K562 (cell line): ENCODE measurements around the gene PELI3. TPM values are rescaled to one million over a fixed set of nuclear protein-coding genes. Genes with fewer than 3 reads are reported as not detected.

Experiments used
- ARHGAP35 ChIP-seq: fragments of 450-650 bp; IDR thresholded peaks from 2 replicates; pipeline ENCODE4 v1.6.1; 2018; ENCODE audit not compliant: partially characterized antibody
- CAMTA2 ChIP-seq: fragments of 250-450 bp; sonication (Bioruptor Pico); conservative IDR thresholded peaks from 2 replicates; pipeline ENCODE4 v1.5.1; 2022
- CBX2 ChIP-seq: fragments of 200-600 bp; sonication (generic); IDR thresholded peaks from one replicate; pipeline ENCODE4 v1.6.1; 2012; ENCODE audit warnings: mild to moderate bottlenecking, low read length, inconsistent platforms; ENCODE audit not compliant: insufficient read depth, poor library complexity, severe bottlenecking
- CREBBP ChIP-seq: IDR thresholded peaks from one replicate; pipeline ENCODE4 v1.6.1; 2012; ENCODE audit warnings: low read depth, mild to moderate bottlenecking, control low read depth, inconsistent platforms, low read length
- DACH1 ChIP-seq: fragments of 450-650 bp; IDR thresholded peaks from 2 replicates; pipeline ENCODE4 v1.6.1; 2018; ENCODE audit not compliant: partially characterized antibody
- EGR1 ChIP-seq: fragments of 450-650 bp; conservative IDR thresholded peaks from 2 replicates; pipeline ENCODE4 v1.6.1; 2017; ENCODE audit warnings: mild to moderate bottlenecking
- ILK ChIP-seq: fragments of 450-650 bp; IDR thresholded peaks from 2 replicates; pipeline ENCODE4 v1.6.1; 2016; ENCODE audit warnings: missing genetic modification characterization, low read depth, mild to moderate bottlenecking, missing compliant biosample characterization, moderate library complexity, borderline replicate concordance
- KAT8 ChIP-seq: fragments of 450-650 bp; IDR thresholded peaks from 2 replicates; pipeline ENCODE4 v1.6.1; 2016; ENCODE audit warnings: low read depth, mild to moderate bottlenecking
- MTA3 ChIP-seq: fragments of 450-650 bp; formaldehyde crosslinking; IDR thresholded peaks from 2 replicates; pipeline ENCODE4 v1.6.1; 2017; ENCODE audit warnings: mild to moderate bottlenecking, borderline replicate concordance
- NRF1 ChIP-seq, 2 experiments: fragments of 450-650 bp; IDR thresholded peaks in 1 of 2; conservative IDR thresholded peaks in 1 of 2; 2 replicates each; pipeline ENCODE4 v1.6.1; 2014; ENCODE audit warnings: mild to moderate bottlenecking in 2 of 2
- SMAD1 ChIP-seq: fragments of 150-350 bp; IDR thresholded peaks from 2 replicates; pipeline ENCODE4 v1.6.1; 2014; ENCODE audit warnings: low read length, low read depth; ENCODE audit not compliant: partially characterized antibody
- SUPT5H ChIP-seq: fragments of 450-650 bp; IDR thresholded peaks from 2 replicates; pipeline ENCODE4 v1.6.1; 2016
- ZBTB17 ChIP-seq: fragments of 450-650 bp; formaldehyde crosslinking; IDR thresholded peaks from 2 replicates; pipeline ENCODE4 v1.4.0; 2020; ENCODE audit warnings: mild to moderate bottlenecking
- ZBTB40 ChIP-seq, 2 experiments: fragments of 450-650 bp in 1 of 2; sonication (generic) in 1 of 2; formaldehyde crosslinking in 1 of 2; IDR thresholded peaks; 2 replicates each; pipeline versions ENCODE4 v1.7.1 to v1.9.0; 2016 to 2022; ENCODE audit warnings: inconsistent platforms in 1 of 2, mild to moderate bottlenecking in 1 of 2, missing genetic modification reagents in 1 of 2
- ZNF274 ChIP-seq: IDR thresholded peaks from 2 replicates; pipeline ENCODE4 v1.6.1; 2011; ENCODE audit warnings: low read depth, mild to moderate bottlenecking, low read length, moderate library complexity, borderline replicate concordance
- ZNF316 ChIP-seq: fragments of 450-650 bp; IDR thresholded peaks from 2 replicates; pipeline ENCODE4 v1.6.1; 2016
- ZNF384 ChIP-seq: IDR thresholded peaks from 2 replicates; pipeline ENCODE4 v1.6.1; 2012; ENCODE audit warnings: low read depth, low read length, improper control_type of control experiment
- ZNF41 ChIP-seq: fragments of 250-450 bp; sonication (Bioruptor Pico); conservative IDR thresholded peaks from 2 replicates; pipeline ENCODE4 v1.4.0; 2020; ENCODE audit warnings: mild to moderate bottlenecking
- ZNF740 ChIP-seq, 3 experiments: fragments of 200-800 bp in 1 of 3; sonication (Bioruptor generic) in 1 of 3; sonication (generic) in 1 of 3; formaldehyde crosslinking in 1 of 3; IDR thresholded peaks; 2 replicates each; pipeline versions ENCODE4 v1.6.1 to v1.8.0; 2016 to 2022; ENCODE audit warnings: mild to moderate bottlenecking in 2 of 3, missing compliant biosample characterization in 2 of 3, missing genetic modification characterization in 2 of 3, missing genetic modification reagents in 1 of 3
- polyA plus RNA-seq, 8 experiments: library from polyadenylated mRNA; depleted of rRNA in 4 of 8; stranded (reverse) in 5 of 8; unstranded in 3 of 8; fragments of >200 nt; fragmentation: Nextera tagmentation in 2 of 8; fragmentation: Illumina TruSeq in 1 of 8; extraction: Ambion mirVana in 2 of 8; extraction: Trizol in 1 of 8; gene quantifications; 2 replicates each; pipeline versions ENCODE4 v1.2.1 to v1.2.3, GENCODE V29; 2011 to 2014; ENCODE audit warnings: inconsistent platforms in 1 of 8, missing spikeins in 1 of 8
- total RNA-seq, 7 experiments: library from RNA; depleted of rRNA in 6 of 7; stranded (reverse); fragments of >200 nt in 6 of 7; fragmentation: Illumina TruSeq in 2 of 7; extraction: Trizol in 2 of 7; gene quantifications; 2 replicates each; pipeline versions ENCODE4 v1.2.1 to v1.2.3, GENCODE V29; 2011 to 2021; ENCODE audit warnings: low replicate concordance in 1 of 7

The PELI3 gene
- total and polyA plus RNA-seq, 9 of the 15 experiments (the other 6 are each of a cell fraction or from before 2014, with no cell fraction given) = 0.17 to 4.2 (median 1.9) TPM

DNA sequence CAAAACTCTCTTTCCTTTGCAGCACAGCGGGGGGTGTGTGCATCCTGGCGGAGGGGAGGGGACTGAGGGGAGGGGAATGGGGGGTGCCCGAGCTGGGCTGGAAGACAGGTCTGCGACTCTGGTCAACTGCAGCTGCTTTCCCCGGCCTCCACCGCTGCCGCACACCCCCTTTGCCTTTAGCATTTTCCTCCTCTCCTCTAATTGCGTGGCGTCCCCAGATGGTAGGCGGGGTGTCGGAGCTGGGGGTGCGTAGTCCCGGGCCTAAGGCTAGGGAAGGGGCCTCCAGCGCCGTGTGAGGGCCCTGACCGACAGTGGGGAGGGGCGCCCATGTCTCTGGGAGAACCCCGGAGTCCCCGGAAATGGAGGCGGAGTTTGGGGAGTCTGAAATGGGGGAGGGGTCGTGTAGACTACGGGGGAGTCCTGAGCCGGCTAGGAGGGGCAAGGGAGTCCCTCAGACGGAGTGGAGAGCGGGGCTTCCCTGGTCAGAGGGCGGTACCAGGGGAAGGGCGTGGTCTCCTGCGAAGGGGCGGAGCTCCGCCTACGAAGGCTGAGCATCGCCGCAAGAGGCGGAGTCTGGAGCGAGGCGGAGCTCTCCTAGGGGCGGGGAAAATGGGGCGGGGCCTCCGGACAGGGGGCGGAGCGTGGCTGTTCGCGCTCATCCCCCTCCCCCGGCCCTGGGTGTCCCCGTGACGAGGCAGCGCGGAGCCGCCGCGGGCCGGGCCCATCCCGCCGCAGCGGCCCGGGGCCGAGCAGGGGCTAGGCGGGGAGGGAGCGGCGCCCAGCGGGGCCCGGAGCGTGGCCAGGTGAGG, at the start of gene PELI3 (continued):
- TF ChIP-seq ARHGAP35 = no peak
- TF ChIP-seq NRF1 (conservative IDR thresholded peaks at IDR 0.05 in 1 of 2, IDR thresholded peaks at IDR 0.05 in 1 of 2) = peak; percentile 63 to 67
- TF ChIP-seq ZNF41 (CRISPR knock-in tag) = no peak
- TF ChIP-seq ZBTB17 (CRISPR knock-in tag) = no peak
- TF ChIP-seq CAMTA2 (CRISPR knock-in tag) = no peak
- no peak for TF ChIP-seq ZNF740 (CRISPR knock-in tag; IDR thresholded peaks at IDR 0.05)
- peak in 1 of 2 experiments; percentile 70; a peak in 1 of 4 replicates for TF ChIP-seq ZNF740 (tag; IDR thresholded peaks at IDR 0.05)
- no peak for TF ChIP-seq ZNF384
- no peak for TF ChIP-seq CBX2
- no peak for TF ChIP-seq SUPT5H
- no peak for TF ChIP-seq MTA3
- TF ChIP-seq EGR1 = 0 out of 2 replicates have a peak, but pooled peaks have one; percentile 43
- no peak for TF ChIP-seq SMAD1
- no peak for TF ChIP-seq ILK (tag)
- no peak for TF ChIP-seq ZNF316
- no peak for TF ChIP-seq CREBBP
- no peak for TF ChIP-seq DACH1
- no peak for TF ChIP-seq ZNF274
- TF ChIP-seq KAT8 = no peak
- 0 out of 2 replicates have a peak, but pooled peaks have one; percentile 18 for TF ChIP-seq ZBTB40 (IDR thresholded peaks at IDR 0.05)
- no peak for TF ChIP-seq ZBTB40 (CRISPR knock-in tag; IDR thresholded peaks at IDR 0.05)
